ENCODE results near the gene CST1. TPM values are rescaled to one million over a fixed set of nuclear protein-coding genes. Genes with fewer than 3 reads are reported as not detected.

The CST1 gene
- total and polyA plus RNA-seq, 2 experiments from 2014 or later, result 12.8 to 13.6 TPM

DNA sequence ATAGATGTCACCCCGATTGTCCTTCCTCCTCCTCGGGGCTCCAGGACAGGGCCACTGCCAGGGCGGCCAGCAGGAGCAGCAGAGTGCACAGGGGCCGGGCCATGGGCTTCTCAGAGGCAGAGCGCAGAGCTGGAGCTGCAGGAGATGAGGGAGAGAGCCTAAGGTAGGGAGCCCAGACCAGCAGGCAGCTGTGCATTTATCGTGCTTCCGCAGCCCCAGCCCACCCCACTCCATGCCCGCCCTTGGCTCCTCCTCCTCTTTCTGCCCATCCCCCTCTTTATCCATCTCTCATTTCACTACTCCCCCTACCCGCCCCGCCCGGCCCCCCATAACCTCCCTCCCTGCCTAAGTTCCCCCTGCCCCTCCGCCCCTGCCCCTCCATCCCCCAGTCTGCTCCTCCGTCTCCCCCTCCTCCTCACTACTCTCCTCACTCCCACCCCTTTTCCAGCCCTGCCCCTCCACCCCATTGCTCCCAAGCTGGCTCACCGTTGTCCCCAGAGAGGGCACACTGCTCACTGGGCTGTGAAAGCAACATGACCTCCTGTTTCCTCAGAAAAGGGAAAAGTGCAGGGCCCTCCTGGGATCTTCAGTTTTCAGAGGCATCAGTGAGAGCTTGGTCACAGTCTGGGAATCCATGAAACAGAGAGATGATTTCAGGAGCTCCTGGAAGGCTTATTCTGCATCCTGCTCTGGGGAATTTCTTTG, 25.5 kb upstream of the CST1 start:
- no peak for DNase-seq (ENCODE audit: low spot score)
- WGBS (ENCODE audit: low lambda C conversion rate, missing lambda C conversion rate), result 44% methylated on average over 7 of the region's 14 CpGs
- H3K27me3 ChIP-seq, result no peaks in the 10 kb centered on the region
- H3K79me2 ChIP-seq, result no peaks in the 10 kb centered on the region
- H4K20me1 ChIP-seq (ENCODE audit: insufficient read depth, poor library complexity, severe bottlenecking), result no peaks in the 10 kb centered on the region
- H3K4me1 ChIP-seq (ENCODE audit: insufficient read depth), result no peaks in the 10 kb centered on the region
- H3K4me3 ChIP-seq, result no peak overlapping the region
- TF ChIP-seq, protein P1, sequence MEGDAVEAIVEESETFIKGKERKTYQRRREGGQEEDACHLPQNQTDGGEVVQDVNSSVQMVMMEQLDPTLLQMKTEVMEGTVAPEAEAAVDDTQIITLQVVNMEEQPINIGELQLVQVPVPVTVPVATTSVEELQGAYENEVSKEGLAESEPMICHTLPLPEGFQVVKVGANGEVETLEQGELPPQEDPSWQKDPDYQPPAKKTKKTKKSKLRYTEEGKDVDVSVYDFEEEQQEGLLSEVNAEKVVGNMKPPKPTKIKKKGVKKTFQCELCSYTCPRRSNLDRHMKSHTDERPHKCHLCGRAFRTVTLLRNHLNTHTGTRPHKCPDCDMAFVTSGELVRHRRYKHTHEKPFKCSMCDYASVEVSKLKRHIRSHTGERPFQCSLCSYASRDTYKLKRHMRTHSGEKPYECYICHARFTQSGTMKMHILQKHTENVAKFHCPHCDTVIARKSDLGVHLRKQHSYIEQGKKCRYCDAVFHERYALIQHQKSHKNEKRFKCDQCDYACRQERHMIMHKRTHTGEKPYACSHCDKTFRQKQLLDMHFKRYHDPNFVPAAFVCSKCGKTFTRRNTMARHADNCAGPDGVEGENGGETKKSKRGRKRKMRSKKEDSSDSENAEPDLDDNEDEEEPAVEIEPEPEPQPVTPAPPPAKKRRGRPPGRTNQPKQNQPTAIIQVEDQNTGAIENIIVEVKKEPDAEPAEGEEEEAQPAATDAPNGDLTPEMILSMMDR (IDR thresholded peaks at IDR 0.05; ENCODE audit: poor library complexity), result no peak
- TF ChIP-seq EZH2phosphoT487 (IDR thresholded peaks at IDR 0.05; ENCODE audit: low read depth, severe bottlenecking, unreplicated experiment) (no peak), EZH2 (IDR thresholded peaks at IDR 0.05; ENCODE audit: borderline replicate concordance) (no peak)
- no peaks in the 10 kb centered on the region for H3K9me3 ChIP-seq (ENCODE audit: low read depth)
- no peak overlapping the region for H3K27ac ChIP-seq
- H3K4me2 ChIP-seq, result no peak overlapping the region
- no peaks in the 10 kb centered on the region for H3K36me3 ChIP-seq (replicated peaks; ENCODE audit: insufficient read depth, low read depth)
- no peak overlapping the region for H2AFZ ChIP-seq
- no peaks in the 10 kb centered on the region for H3K9me2 ChIP-seq (replicated peaks; ENCODE audit: insufficient read depth)

DNA sequence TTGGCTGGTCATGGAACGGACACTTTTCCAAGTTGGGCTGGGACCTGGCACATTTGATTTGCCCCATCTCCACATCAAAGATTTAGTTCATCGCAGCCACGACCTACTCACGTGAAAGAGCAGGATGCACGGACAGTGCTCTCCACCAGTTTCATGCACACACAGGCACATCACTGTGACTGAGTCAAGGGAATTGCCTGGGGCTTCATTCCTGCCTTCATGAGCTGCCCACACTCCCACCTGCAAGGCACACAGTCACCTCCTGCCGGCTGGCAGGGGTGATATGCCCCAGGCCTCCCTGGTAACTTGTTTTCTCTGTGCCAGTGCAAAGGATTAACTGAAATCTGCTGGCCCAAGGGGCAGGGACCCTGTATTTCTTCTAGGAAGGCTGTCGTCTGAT, 23.3 kb upstream of the CST1 start:
- no peaks in the 10 kb centered on the region for H3K36me3 ChIP-seq (replicated peaks; ENCODE audit: insufficient read depth, low read depth)
- no peaks in the 10 kb centered on the region for H3K9me2 ChIP-seq (replicated peaks; ENCODE audit: insufficient read depth)
- H3K27ac ChIP-seq, result no peak overlapping the region
- 85% methylated on average over 7 of the region's 7 CpGs for WGBS (ENCODE audit: low lambda C conversion rate, missing lambda C conversion rate)
- no peak overlapping the region for H3K4me3 ChIP-seq
- H2AFZ ChIP-seq, result no peak overlapping the region
- H3K79me2 ChIP-seq, result no peaks in the 10 kb centered on the region
- no peaks in the 10 kb centered on the region for H3K4me1 ChIP-seq (ENCODE audit: insufficient read depth)
- H3K27me3 ChIP-seq, result no peaks in the 10 kb centered on the region
- TF ChIP-seq EZH2phosphoT487 (IDR thresholded peaks at IDR 0.05; ENCODE audit: low read depth, severe bottlenecking, unreplicated experiment) (no peak), EZH2 (IDR thresholded peaks at IDR 0.05; ENCODE audit: borderline replicate concordance) (no peak)
- TF ChIP-seq, protein P1 (IDR thresholded peaks at IDR 0.05; ENCODE audit: poor library complexity), result no peak
- no peak for DNase-seq (ENCODE audit: low spot score)
- H3K9me3 ChIP-seq (ENCODE audit: low read depth), result no peaks in the 10 kb centered on the region
- no peaks in the 10 kb centered on the region for H4K20me1 ChIP-seq (ENCODE audit: insufficient read depth, poor library complexity, severe bottlenecking)
- no peak overlapping the region for H3K4me2 ChIP-seq

DNA sequence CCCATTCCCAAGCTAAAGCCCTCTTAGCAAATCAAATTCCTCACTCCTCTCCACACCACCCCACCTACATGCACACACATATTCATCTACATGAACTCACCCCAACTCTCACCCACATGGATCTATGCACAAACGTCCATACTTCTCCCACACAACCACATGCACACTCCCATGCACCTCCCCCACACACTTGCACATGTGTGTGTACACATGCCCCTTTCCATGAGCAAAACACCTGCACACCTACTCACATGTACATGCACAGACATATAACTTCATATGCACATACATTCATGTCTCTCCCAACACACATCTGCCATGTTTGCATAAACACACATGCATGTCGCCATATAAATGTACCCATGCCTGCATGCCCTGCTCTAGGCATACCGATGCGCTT, 22.8 kb upstream of the CST1 start:
- Histone ChIP-seq H3K4me3 (no peak overlapping the region), H3K79me2 (no peaks in the 10 kb centered on the region), H2AFZ (no peak overlapping the region), H3K27ac (no peak overlapping the region), H4K20me1 (ENCODE audit: insufficient read depth, poor library complexity, severe bottlenecking) (no peaks in the 10 kb centered on the region), H3K4me2 (no peak overlapping the region), H3K9me3 (ENCODE audit: low read depth) (no peaks in the 10 kb centered on the region), H3K9me2 (replicated peaks; ENCODE audit: insufficient read depth) (no peaks in the 10 kb centered on the region), H3K4me1 (ENCODE audit: insufficient read depth) (no peaks in the 10 kb centered on the region), H3K36me3 (replicated peaks; ENCODE audit: insufficient read depth, low read depth) (no peaks in the 10 kb centered on the region), H3K27me3 (no peaks in the 10 kb centered on the region)
- no peak for DNase-seq (ENCODE audit: low spot score)
- TF ChIP-seq EZH2phosphoT487 (IDR thresholded peaks at IDR 0.05; ENCODE audit: low read depth, severe bottlenecking, unreplicated experiment) (no peak), EZH2 (IDR thresholded peaks at IDR 0.05; ENCODE audit: borderline replicate concordance) (no peak)
- TF ChIP-seq, protein P1 (IDR thresholded peaks at IDR 0.05; ENCODE audit: poor library complexity), result no peak
- 91% methylated on average over 4 of the region's 4 CpGs for WGBS (ENCODE audit: low lambda C conversion rate, missing lambda C conversion rate)

Measured in hepatocyte (in vitro differentiated cells).